Endothelial cell (in vitro differentiated cells): ENCODE measurements around the gene LEF1. TPM values are rescaled to one million over a fixed set of nuclear protein-coding genes. Genes with fewer than 3 reads are reported as not detected.

Experiments used
- DNase-seq: peaks from one replicate; pipeline ENCODE4 v3.0.0; 2021; ENCODE audit warnings: low spot score
- H3K27ac Mint-ChIP-seq: one replicate; pipeline ENCODE4 v1.8.0; 2021; ENCODE audit warnings: mixed read lengths, inconsistent platforms; ENCODE audit not compliant: unreplicated experiment
- H3K27me3 Mint-ChIP-seq: one replicate; pipeline ENCODE4 v1.8.0; 2021; ENCODE audit warnings: mild to moderate bottlenecking, moderate library complexity, mixed read lengths, inconsistent platforms; ENCODE audit not compliant: unreplicated experiment
- H3K36me3 Mint-ChIP-seq: one replicate; pipeline ENCODE4 v1.8.0; 2021; ENCODE audit warnings: mild to moderate bottlenecking, low read depth, mixed read lengths, inconsistent platforms; ENCODE audit not compliant: unreplicated experiment
- H3K4me1 Mint-ChIP-seq: one replicate; pipeline ENCODE4 v1.8.0; 2021; ENCODE audit warnings: mild to moderate bottlenecking, mixed read lengths, inconsistent platforms; ENCODE audit not compliant: unreplicated experiment
- H3K4me3 Mint-ChIP-seq: one replicate; pipeline ENCODE4 v1.8.0; 2021; ENCODE audit warnings: mild to moderate bottlenecking, mixed read lengths, inconsistent platforms; ENCODE audit not compliant: unreplicated experiment
- H3K9me3 Mint-ChIP-seq: one replicate; pipeline ENCODE4 v1.8.0; 2021; ENCODE audit warnings: mixed read lengths, inconsistent platforms; ENCODE audit not compliant: unreplicated experiment
- CTCF ChIP-seq: fragments of 200-600 bp; sonication (generic); IDR thresholded peaks from one replicate; pipeline ENCODE4 v1.5.0; 2021; ENCODE audit warnings: antibody characterized with exemption; ENCODE audit not compliant: unreplicated experiment
- total RNA-seq: library from RNA; stranded (reverse); fragmentation: NEBNext Ultra II Directional; extraction: Animal tissue kit (Norgen Biotek cat#: 25700); gene quantifications from one replicate; pipeline ENCODE4 v1.2.1, GENCODE V29; 2021; ENCODE audit not compliant: unreplicated experiment

LEF1 gene
- total RNA-seq, 1 donor from 2014 or later: 15.9 TPM

- H3K9me3 Mint-ChIP-seq: no peaks in the 10 kb centered on the region
- peaks cover 9% of the 10 kb centered on the region for H3K36me3 Mint-ChIP-seq
- no peak overlapping the region for H3K27ac Mint-ChIP-seq
- H3K4me3 Mint-ChIP-seq: no peak overlapping the region
- DNase-seq: no peak
- peaks cover 1% of the 10 kb centered on the region for H3K27me3 Mint-ChIP-seq
- no peak for TF ChIP-seq CTCF
- H3K4me1 Mint-ChIP-seq: peaks cover 5% of the 10 kb centered on the region
Observed at GRCh38 chr4:108156391-108156790, 12.3 kb downstream of the LEF1 start.

- TF ChIP-seq CTCF: no peak
- Mint-ChIP-seq H3K27ac (no peak overlapping the region), H3K36me3 (peaks cover 9% of the 10 kb centered on the region), H3K9me3 (no peaks in the 10 kb centered on the region), H3K4me3 (no peak overlapping the region), H3K27me3 (peaks cover 1% of the 10 kb centered on the region), H3K4me1 (peaks cover 5% of the 10 kb centered on the region)
- no peak for DNase-seq
Observed at GRCh38 chr4:108155373-108155772, 13.4 kb downstream of the LEF1 start.

GRCh38 chr4:108152980-108153379, 15.8 kb downstream of the LEF1 start:
- H3K9me3 Mint-ChIP-seq: no peaks in the 10 kb centered on the region
- TF ChIP-seq CTCF: no peak
- peaks cover 5% of the 10 kb centered on the region for H3K4me1 Mint-ChIP-seq
- H3K27ac Mint-ChIP-seq: no peak overlapping the region
- peaks cover 9% of the 10 kb centered on the region for H3K36me3 Mint-ChIP-seq
- DNase-seq: no peak
- H3K4me3 Mint-ChIP-seq: no peak overlapping the region
- H3K27me3 Mint-ChIP-seq: peaks cover 2% of the 10 kb centered on the region

GRCh38 chr4:108149588-108150380, 18.9 kb downstream of the LEF1 start:
- peaks cover 2% of the 10 kb centered on the region for H3K27me3 Mint-ChIP-seq
- TF ChIP-seq CTCF: no peak
- DNase-seq: no peak
- H3K4me1 Mint-ChIP-seq: no peaks in the 10 kb centered on the region
- no peak overlapping the region for H3K4me3 Mint-ChIP-seq
- peaks cover 9% of the 10 kb centered on the region for H3K36me3 Mint-ChIP-seq
- no peaks in the 10 kb centered on the region for H3K9me3 Mint-ChIP-seq
- no peak overlapping the region for H3K27ac Mint-ChIP-seq

GRCh38 chr4:108148316-108148715, 20.4 kb downstream of the LEF1 start:
- Mint-ChIP-seq H3K4me3 (no peak overlapping the region), H3K4me1 (no peaks in the 10 kb centered on the region), H3K9me3 (no peaks in the 10 kb centered on the region), H3K36me3 (peaks cover 9% of the 10 kb centered on the region), H3K27ac (no peak overlapping the region), H3K27me3 (peaks cover 2% of the 10 kb centered on the region)
- TF ChIP-seq CTCF: no peak
- DNase-seq: no peak
